HG03460 (cell line): ENCODE results near the gene ADGRF4.

Experiments used
- ATAC-seq: cut with Tn5 transposase; IDR thresholded peaks from one replicate; pipeline ENCODE4 v1.9.1; 2021; ENCODE audit not compliant: unreplicated experiment

Gene ADGRF4

GRCh38 chr6:47680724-47681123 is 17.7 kb upstream of the ADGRF4 start:
- ATAC-seq: no peak

- ATAC-seq: no peak
These were observed 17.0 kb upstream of the ADGRF4 start for GRCh38 chr6:47681201-47681990.

GRCh38 chr6:47686411-47686810 is 12.0 kb upstream of the ADGRF4 start:
- no peak for ATAC-seq

- ATAC-seq: no peak
These were observed 10.9 kb upstream of the ADGRF4 start for GRCh38 chr6:47687432-47687831.

- ATAC-seq: no peak
These were observed 8.2 kb upstream of the ADGRF4 start for GRCh38 chr6:47690214-47690613.

- no peak for ATAC-seq
These were observed 7.6 kb upstream of the ADGRF4 start for GRCh38 chr6:47690791-47691190.

- no peak for ATAC-seq
These were observed 455 bp upstream of the ADGRF4 start for GRCh38 chr6:47697925-47698324.

GRCh38 chr6:47700053-47700452 is 1.7 kb downstream of the ADGRF4 start:
- ATAC-seq: no peak

- ATAC-seq: no peak
These were observed 2.2 kb downstream of the ADGRF4 start for GRCh38 chr6:47700596-47700995.

- peak; percentile 88 for ATAC-seq
These were observed 3.0 kb downstream of the ADGRF4 start for GRCh38 chr6:47701363-47701762.

GRCh38 chr6:47709160-47709559 is 10.8 kb downstream of the ADGRF4 start:
- ATAC-seq: no peak

- ATAC-seq: no peak
These were observed 11.9 kb downstream of the ADGRF4 start for GRCh38 chr6:47710295-47710694.

GRCh38 chr6:47713200-47713599 is 14.8 kb downstream of the ADGRF4 start:
- ATAC-seq: no peak

GRCh38 chr6:47714802-47715201 is 16.4 kb downstream of the ADGRF4 start:
- no peak for ATAC-seq

GRCh38 chr6:47715782-47716181 is 17.4 kb downstream of the ADGRF4 start:
- ATAC-seq: no peak

GRCh38 chr6:47716207-47716606 is 17.8 kb downstream of the ADGRF4 start:
- ATAC-seq: no peak

GRCh38 chr6:47718571-47718970 is 20.2 kb downstream of the ADGRF4 start:
- ATAC-seq: no peak

- ATAC-seq: no peak
These were observed 22.8 kb downstream of the ADGRF4 start for GRCh38 chr6:47721189-47721588.

- peak; percentile 81 for ATAC-seq
These were observed 23.8 kb downstream of the ADGRF4 start for GRCh38 chr6:47722194-47722593.

GRCh38 chr6:47724300-47724699 is 25.9 kb downstream of the ADGRF4 start:
- ATAC-seq: no peak

GRCh38 chr6:47727391-47727790 is 29.0 kb downstream of the ADGRF4 start:
- ATAC-seq: no peak

- no peak for ATAC-seq
These were observed 30.6 kb downstream of the ADGRF4 start for GRCh38 chr6:47729019-47729418.

GRCh38 chr6:47729457-47729856 is 31.1 kb downstream of the ADGRF4 start:
- ATAC-seq: no peak
